ENCODE measurements around the gene BCAS3.

The BCAS3 gene

DNA sequence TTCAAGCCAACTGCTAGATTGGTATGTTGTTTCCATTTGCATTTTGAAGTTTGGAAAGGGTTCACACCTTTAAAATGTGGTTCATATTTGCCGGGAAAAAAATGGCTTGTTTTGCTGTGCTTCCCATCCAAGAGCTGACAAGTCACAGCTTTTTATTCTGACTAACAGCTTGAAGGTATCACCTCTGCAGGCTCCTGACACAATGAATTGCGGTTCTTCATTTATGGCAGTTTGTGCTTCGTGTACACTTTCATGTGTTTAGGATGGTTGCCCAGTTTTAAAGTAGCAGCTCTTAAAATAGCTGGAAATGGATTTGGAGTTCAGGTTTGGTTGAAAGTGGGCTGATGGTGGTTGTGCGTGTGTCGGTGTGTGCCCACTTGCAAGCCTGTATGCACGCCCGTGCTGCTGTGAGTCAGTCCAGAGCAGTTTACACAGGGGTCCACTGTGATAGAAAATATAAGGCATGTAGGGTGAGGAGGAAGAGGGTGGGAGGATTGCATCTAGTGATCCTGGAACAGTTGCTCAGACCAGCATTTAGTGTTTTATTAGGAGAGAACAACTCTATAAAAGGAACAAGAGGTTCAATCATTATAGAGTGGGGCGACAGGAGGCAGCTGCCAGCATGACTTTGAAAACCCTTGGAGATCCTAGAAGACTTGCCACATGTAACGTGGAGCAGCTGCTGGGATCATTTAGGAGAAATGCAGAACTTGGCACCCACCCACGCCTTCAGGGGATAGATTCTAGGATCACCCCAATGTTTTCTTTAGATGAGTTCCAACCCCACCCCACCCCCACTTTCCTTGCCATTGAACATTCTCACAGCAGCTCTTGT is 614.0 kb downstream of the BCAS3 start:
- Mint-ChIP-seq H3K9me3 (no peaks in the 10 kb centered on the region), H3K27me3 (no peaks in the 10 kb centered on the region), H3K4me3 (no peak overlapping the region), H3K27ac (no peak overlapping the region), H3K36me3 (ENCODE audit: low read depth) (no peaks in the 10 kb centered on the region), H3K4me1 (ENCODE audit: low read depth) (no peaks in the 10 kb centered on the region)

DNA sequence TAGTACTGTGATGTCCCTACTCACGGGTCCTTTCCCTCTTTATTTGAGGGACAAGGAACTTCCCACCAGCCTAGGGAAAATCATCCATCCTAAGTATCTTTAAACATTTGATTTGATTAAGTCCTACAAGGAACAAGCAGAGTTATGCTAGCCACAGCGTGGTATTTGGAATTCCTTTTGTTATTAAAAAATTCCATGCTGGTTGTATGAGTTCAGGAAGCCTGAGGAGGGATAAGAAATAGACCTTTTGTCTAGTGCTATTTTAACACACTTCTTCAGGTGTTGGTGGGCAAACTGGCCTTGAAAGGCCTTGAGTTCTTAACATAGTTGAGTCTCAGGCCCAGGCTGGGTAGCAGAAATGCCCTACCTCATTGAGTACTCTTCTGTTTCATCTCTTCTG is 616.6 kb downstream of the BCAS3 start:
- Mint-ChIP-seq H3K9me3 (no peaks in the 10 kb centered on the region), H3K27ac (no peak overlapping the region), H3K27me3 (no peaks in the 10 kb centered on the region), H3K4me1 (ENCODE audit: low read depth) (no peaks in the 10 kb centered on the region), H3K36me3 (ENCODE audit: low read depth) (no peaks in the 10 kb centered on the region), H3K4me3 (no peak overlapping the region)

GRCh38 chr17:61294777-61295176 is 617.1 kb downstream of the BCAS3 start:
- no peaks in the 10 kb centered on the region for H3K27me3 Mint-ChIP-seq
- no peaks in the 10 kb centered on the region for H3K9me3 Mint-ChIP-seq
- no peaks in the 10 kb centered on the region for H3K4me1 Mint-ChIP-seq (ENCODE audit: low read depth)
- H3K4me3 Mint-ChIP-seq: no peak overlapping the region
- no peak overlapping the region for H3K27ac Mint-ChIP-seq
- no peaks in the 10 kb centered on the region for H3K36me3 Mint-ChIP-seq (ENCODE audit: low read depth)

GRCh38 chr17:61296058-61296457 is 618.4 kb downstream of the BCAS3 start:
- no peaks in the 10 kb centered on the region for H3K36me3 Mint-ChIP-seq (ENCODE audit: low read depth)
- H3K9me3 Mint-ChIP-seq: no peaks in the 10 kb centered on the region
- no peaks in the 10 kb centered on the region for H3K27me3 Mint-ChIP-seq
- no peak overlapping the region for H3K27ac Mint-ChIP-seq
- no peak overlapping the region for H3K4me3 Mint-ChIP-seq
- no peaks in the 10 kb centered on the region for H3K4me1 Mint-ChIP-seq (ENCODE audit: low read depth)

DNA sequence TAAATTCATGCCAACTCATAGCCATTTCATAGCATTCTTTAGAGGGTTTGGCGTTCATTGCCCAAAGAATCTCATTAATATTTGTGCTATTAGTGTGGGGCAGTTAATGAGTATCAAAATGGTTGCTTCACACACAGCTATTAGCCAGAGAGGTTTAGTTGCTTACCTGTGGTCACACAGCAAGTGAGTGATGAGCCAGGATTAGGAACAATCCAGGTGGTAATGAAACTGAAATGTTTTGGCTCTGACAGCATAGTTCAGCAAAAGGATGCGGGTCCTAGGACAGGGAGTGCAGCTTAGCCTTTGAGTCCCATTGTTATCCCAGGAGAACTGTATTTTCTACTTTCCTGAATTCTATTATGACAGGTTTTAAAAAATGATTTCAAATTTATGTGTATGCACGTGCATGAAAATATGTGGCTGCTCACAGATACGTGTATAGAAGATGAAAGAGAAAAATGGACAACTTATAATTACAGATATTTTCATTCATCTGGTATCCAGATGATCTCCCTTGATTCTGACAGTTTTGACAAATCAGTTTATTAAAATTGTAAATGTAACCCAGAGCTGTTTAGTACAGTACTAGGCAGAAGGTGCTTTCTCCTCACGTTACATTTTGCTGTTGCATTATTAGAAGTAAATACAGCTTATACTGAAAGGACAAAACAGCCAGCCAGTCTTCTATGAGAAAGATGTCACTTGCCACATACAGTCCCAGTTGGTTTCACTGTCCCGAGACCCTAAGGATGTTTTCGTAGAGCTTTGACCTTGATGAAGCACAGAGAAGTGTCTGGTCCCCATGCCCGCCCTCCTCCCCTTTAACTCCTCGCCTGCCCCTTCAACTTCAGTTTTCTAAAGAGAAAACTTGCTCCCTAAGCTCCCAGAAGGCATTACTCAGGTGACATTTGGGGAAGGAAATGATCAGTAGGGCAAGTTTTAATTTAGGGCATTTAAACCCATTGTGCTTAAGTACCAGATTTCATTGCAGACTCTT is 622.2 kb downstream of the BCAS3 start:
- Mint-ChIP-seq H3K36me3 (ENCODE audit: low read depth) (no peaks in the 10 kb centered on the region), H3K4me1 (ENCODE audit: low read depth) (no peaks in the 10 kb centered on the region), H3K4me3 (no peak overlapping the region), H3K9me3 (no peaks in the 10 kb centered on the region), H3K27me3 (no peaks in the 10 kb centered on the region), H3K27ac (no peak overlapping the region)

DNA sequence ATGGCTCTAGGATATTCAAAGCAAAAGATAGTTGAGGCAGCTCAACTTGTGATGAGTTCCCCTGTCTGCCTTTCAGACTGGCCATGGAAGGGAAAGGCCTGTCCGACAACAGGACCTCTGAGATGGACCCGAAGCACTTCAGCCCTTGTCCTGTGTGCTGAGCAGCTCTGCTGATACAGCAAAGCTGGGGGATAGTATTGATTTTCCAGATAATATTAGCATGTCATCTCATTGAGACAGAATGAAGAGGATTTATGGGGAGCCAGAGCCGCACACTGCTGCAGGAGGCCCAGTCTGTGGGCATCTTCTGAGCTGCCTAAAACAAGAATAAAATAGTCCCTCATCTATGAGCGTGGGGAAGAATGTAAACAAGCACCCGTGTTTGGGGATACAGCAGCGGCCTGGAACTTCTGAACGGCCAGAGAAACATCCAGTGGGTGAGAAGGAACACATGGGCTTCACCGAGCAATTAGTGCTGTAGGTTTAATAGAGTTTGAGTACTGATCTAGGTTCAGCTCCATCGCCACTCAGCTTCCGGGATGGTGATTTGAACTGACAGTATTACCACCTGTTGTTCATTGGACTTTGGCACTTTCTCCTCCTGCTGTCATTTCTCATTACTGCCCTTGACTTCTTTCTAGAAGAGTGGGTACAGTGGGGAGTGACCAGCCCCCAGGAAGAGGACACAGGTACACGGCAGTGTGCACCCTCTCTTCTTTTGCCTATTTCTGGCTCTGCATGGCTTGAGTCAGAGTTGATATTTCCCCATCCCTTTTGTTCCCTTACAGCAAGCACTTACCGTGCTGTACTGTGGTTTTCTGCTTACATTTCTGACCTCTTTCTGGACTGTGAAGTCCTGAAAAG is 625.5 kb downstream of the BCAS3 start:
- no peak overlapping the region for H3K27ac Mint-ChIP-seq
- no peak overlapping the region for H3K4me3 Mint-ChIP-seq
- H3K9me3 Mint-ChIP-seq: no peaks in the 10 kb centered on the region
- H3K27me3 Mint-ChIP-seq: no peaks in the 10 kb centered on the region
- H3K36me3 Mint-ChIP-seq (ENCODE audit: low read depth): no peaks in the 10 kb centered on the region
- no peaks in the 10 kb centered on the region for H3K4me1 Mint-ChIP-seq (ENCODE audit: low read depth)

- no peaks in the 10 kb centered on the region for H3K9me3 Mint-ChIP-seq
- H3K4me1 Mint-ChIP-seq (ENCODE audit: low read depth): no peaks in the 10 kb centered on the region
- H3K27me3 Mint-ChIP-seq: no peaks in the 10 kb centered on the region
- H3K4me3 Mint-ChIP-seq: no peak overlapping the region
- H3K27ac Mint-ChIP-seq: no peak overlapping the region
- H3K36me3 Mint-ChIP-seq (ENCODE audit: low read depth): no peaks in the 10 kb centered on the region
Observed at GRCh38 chr17:61303817-61304096, 626.1 kb downstream of the BCAS3 start.

GRCh38 chr17:61305024-61305423 is 627.4 kb downstream of the BCAS3 start:
- Mint-ChIP-seq H3K27ac (no peak overlapping the region), H3K4me3 (no peak overlapping the region), H3K4me1 (ENCODE audit: low read depth) (no peaks in the 10 kb centered on the region), H3K36me3 (ENCODE audit: low read depth) (no peaks in the 10 kb centered on the region), H3K27me3 (no peaks in the 10 kb centered on the region), H3K9me3 (no peaks in the 10 kb centered on the region)

- Mint-ChIP-seq H3K4me1 (ENCODE audit: low read depth) (no peaks in the 10 kb centered on the region), H3K4me3 (no peak overlapping the region), H3K27ac (no peak overlapping the region), H3K27me3 (no peaks in the 10 kb centered on the region), H3K9me3 (no peaks in the 10 kb centered on the region), H3K36me3 (ENCODE audit: low read depth) (no peaks in the 10 kb centered on the region)
Observed at GRCh38 chr17:61306003-61306402, 628.4 kb downstream of the BCAS3 start.

- no peaks in the 10 kb centered on the region for H3K4me1 Mint-ChIP-seq (ENCODE audit: low read depth)
- H3K4me3 Mint-ChIP-seq: no peak overlapping the region
- no peaks in the 10 kb centered on the region for H3K27me3 Mint-ChIP-seq
- no peaks in the 10 kb centered on the region for H3K36me3 Mint-ChIP-seq (ENCODE audit: low read depth)
- no peak overlapping the region for H3K27ac Mint-ChIP-seq
- H3K9me3 Mint-ChIP-seq: no peaks in the 10 kb centered on the region
Observed at GRCh38 chr17:61307905-61308886, 630.5 kb downstream of the BCAS3 start.

DNA sequence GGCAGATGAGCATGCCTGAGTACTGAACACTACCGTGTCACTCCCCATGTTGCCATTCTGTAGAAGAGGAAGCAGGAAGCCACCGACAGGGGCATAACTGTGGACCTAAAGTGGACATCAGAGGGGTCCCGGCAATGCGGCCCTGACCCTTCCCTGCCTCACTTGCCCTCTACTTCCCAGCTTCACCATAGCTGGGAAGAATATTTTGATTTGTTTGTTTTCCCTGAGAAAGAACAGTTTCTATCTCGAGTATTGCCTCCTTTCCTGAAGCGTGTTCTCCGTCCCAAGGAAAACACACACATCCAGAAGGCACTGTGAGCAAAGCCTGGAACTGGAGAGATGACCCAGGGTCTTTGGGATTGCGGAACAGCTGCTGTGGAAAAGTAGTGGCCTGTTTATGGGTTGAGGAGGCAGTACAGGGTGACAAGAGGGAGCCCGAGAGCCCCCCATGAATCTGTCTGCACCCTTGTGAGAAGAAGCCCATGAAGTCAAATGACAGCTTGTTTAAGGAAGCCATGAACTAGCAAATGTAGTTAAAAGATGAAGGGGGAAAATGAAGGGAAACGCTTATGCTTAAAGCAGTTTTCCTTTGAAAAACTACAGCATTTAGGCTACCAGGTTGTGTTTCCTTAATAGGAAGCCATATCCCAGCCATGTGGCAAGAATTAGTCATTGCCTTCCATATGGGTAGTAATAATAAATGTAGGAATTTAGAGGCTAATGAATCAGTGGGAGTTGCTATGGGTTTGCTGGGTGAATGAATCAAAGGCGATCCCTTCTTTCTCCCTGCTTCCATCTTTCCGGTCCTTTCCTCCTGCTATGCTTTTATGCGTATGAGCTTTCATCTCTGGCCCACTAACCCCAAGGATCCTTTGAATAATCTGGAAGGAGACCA is 632.0 kb downstream of the BCAS3 start:
- Mint-ChIP-seq H3K4me3 (no peak overlapping the region), H3K36me3 (ENCODE audit: low read depth) (no peaks in the 10 kb centered on the region), H3K9me3 (no peaks in the 10 kb centered on the region), H3K27ac (no peak overlapping the region), H3K4me1 (ENCODE audit: low read depth) (no peaks in the 10 kb centered on the region), H3K27me3 (no peaks in the 10 kb centered on the region)

GRCh38 chr17:61310590-61310989 is 632.9 kb downstream of the BCAS3 start:
- no peaks in the 10 kb centered on the region for H3K4me1 Mint-ChIP-seq (ENCODE audit: low read depth)
- H3K36me3 Mint-ChIP-seq (ENCODE audit: low read depth): no peaks in the 10 kb centered on the region
- H3K27ac Mint-ChIP-seq: no peak overlapping the region
- H3K9me3 Mint-ChIP-seq: no peaks in the 10 kb centered on the region
- no peaks in the 10 kb centered on the region for H3K27me3 Mint-ChIP-seq
- no peak overlapping the region for H3K4me3 Mint-ChIP-seq
